HepG2 (cell line): ENCODE results near the gene LRRFIP2.

Source experiments
- CTCF ChIP-seq: sonication (generic); formaldehyde crosslinking; IDR thresholded peaks from 2 replicates; pipeline ENCODE4 v1.5.0; 2020; ENCODE audit warnings: mild to moderate bottlenecking, missing genetic modification reagents, moderate library complexity
- YY1 ChIP-seq: IDR thresholded peaks from 2 replicates; pipeline ENCODE4 v1.6.1; 2011; ENCODE audit warnings: low read length, low read depth, moderate library complexity, mild to moderate bottlenecking; ENCODE audit not compliant: insufficient read depth, insufficient replicate concordance
- ZNF292 ChIP-seq: sonication (generic); formaldehyde crosslinking; IDR thresholded peaks from 2 replicates; pipeline ENCODE4 v1.8.1; 2022; ENCODE audit warnings: mild to moderate bottlenecking, low read depth, missing genetic modification reagents, borderline replicate concordance

- TF ChIP-seq YY1, result no peak
- no peak for TF ChIP-seq CTCF (CRISPR knock-in tag)
- no peak for TF ChIP-seq ZNF292
Measured at GRCh38 chr3:37218206-37218605, 43.8 kb upstream of the LRRFIP2 start.
